Parathyroid adenoma (tissue), 2 donors: ENCODE measurements around the gene BLOC1S5.

ENCODE experiments used
- H2AFZ ChIP-seq: fragments of 300-600 bp; sonication (generic); one replicate; pipeline ENCODE4 v1.7.0; 2017; ENCODE audit warnings: antibody characterized with exemption, mild to moderate bottlenecking
- H3K27ac ChIP-seq: fragments of 300-600 bp; sonication (generic); one replicate; pipeline ENCODE4 v1.7.0; 2017
- H3K27me3 ChIP-seq: fragments of 300-600 bp; sonication (generic); one replicate; pipeline ENCODE4 v1.7.0; 2017; ENCODE audit warnings: low read length; ENCODE audit not compliant: control insufficient read depth, insufficient read depth
- H3K36me3 ChIP-seq: fragments of 300-600 bp; sonication (generic); one replicate; pipeline ENCODE4 v1.7.0; 2017; ENCODE audit warnings: low read length; ENCODE audit not compliant: control insufficient read depth, insufficient read depth
- H3K4me1 ChIP-seq: fragments of 300-600 bp; sonication (generic); one replicate; pipeline ENCODE4 v1.7.0; 2017; ENCODE audit warnings: control low read depth
- H3K4me2 ChIP-seq: fragments of 300-600 bp; sonication (generic); one replicate; pipeline ENCODE4 v1.7.0; 2017; ENCODE audit warnings: low read length
- H3K4me3 ChIP-seq: fragments of 300-600 bp; sonication (generic); one replicate; pipeline ENCODE4 v1.7.0; 2017; ENCODE audit warnings: low read depth, low read length
- H3K79me2 ChIP-seq: fragments of 300-600 bp; sonication (generic); one replicate; pipeline ENCODE4 v1.7.0; 2017; ENCODE audit warnings: control low read depth
- H3K9ac ChIP-seq: fragments of 300-600 bp; sonication (generic); one replicate; pipeline ENCODE4 v1.7.0; 2017; ENCODE audit warnings: mild to moderate bottlenecking
- H3K9me3 ChIP-seq: fragments of 300-600 bp; sonication (generic); one replicate; pipeline ENCODE4 v1.7.0; 2017; ENCODE audit warnings: low read length; ENCODE audit not compliant: control insufficient read depth
- CTCF ChIP-seq: fragments of 300-600 bp; sonication (generic); IDR thresholded peaks from one replicate; pipeline ENCODE4 v1.7.0; 2017; ENCODE audit warnings: antibody characterized with exemption, mild to moderate bottlenecking
- donor health status: primary hyperparathyroidism.

The BLOC1S5 gene

GRCh38 chr6:8026800-8027199 is 37.4 kb downstream of the BLOC1S5 start:
- no peak for TF ChIP-seq CTCF
- H3K4me1 ChIP-seq, result peaks cover 4% of the 10 kb centered on the region
- H3K36me3 ChIP-seq, result no peaks in the 10 kb centered on the region
- H2AFZ ChIP-seq, result no peak overlapping the region
- no peaks in the 10 kb centered on the region for H3K27me3 ChIP-seq
- no peaks in the 10 kb centered on the region for H3K9me3 ChIP-seq
- peaks cover 6% of the 10 kb centered on the region for H3K79me2 ChIP-seq
- H3K4me3 ChIP-seq, result no peak overlapping the region
- no peak overlapping the region for H3K27ac ChIP-seq
- no peak overlapping the region for H3K4me2 ChIP-seq
- H3K9ac ChIP-seq, result no peak overlapping the region

- peaks cover 4% of the 10 kb centered on the region for H3K4me1 ChIP-seq
- TF ChIP-seq CTCF, result no peak
- H2AFZ ChIP-seq, result no peak overlapping the region
- H3K4me2 ChIP-seq, result no peak overlapping the region
- no peaks in the 10 kb centered on the region for H3K36me3 ChIP-seq
- H3K27ac ChIP-seq, result no peak overlapping the region
- H3K4me3 ChIP-seq, result no peak overlapping the region
- no peaks in the 10 kb centered on the region for H3K79me2 ChIP-seq
- no peaks in the 10 kb centered on the region for H3K9me3 ChIP-seq
- no peaks in the 10 kb centered on the region for H3K27me3 ChIP-seq
- H3K9ac ChIP-seq, result no peak overlapping the region
Observed at GRCh38 chr6:8025191-8025590, 39.0 kb downstream of the BLOC1S5 start.

- Histone ChIP-seq H3K36me3 (no peaks in the 10 kb centered on the region), H3K79me2 (no peaks in the 10 kb centered on the region), H3K9ac (no peak overlapping the region), H3K4me3 (no peak overlapping the region), H3K27ac (no peak overlapping the region), H3K4me1 (no peaks in the 10 kb centered on the region), H3K9me3 (no peaks in the 10 kb centered on the region), H3K4me2 (no peak overlapping the region), H3K27me3 (no peaks in the 10 kb centered on the region), H2AFZ (no peak overlapping the region)
- TF ChIP-seq CTCF, result no peak
Observed at GRCh38 chr6:8023638-8024037, 40.6 kb downstream of the BLOC1S5 start.

DNA sequence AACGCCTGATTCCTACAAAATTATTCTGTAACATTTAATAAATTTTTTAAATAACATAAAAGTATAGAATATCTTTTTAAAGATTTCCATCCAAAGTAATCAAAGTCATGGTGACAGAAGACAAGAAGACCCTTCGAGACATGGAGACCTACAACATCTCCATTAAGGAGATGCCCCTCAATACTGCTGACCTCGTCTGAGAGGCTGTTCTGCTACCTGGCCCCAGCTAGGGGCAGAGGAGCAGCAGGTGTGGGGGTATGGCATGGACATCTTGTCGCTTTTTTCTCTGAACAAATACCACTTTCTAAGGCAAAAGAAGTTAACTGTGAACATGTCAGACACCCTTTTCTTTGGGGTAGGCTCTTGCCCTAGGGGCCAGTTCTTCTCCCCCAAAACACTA is 44.1 kb downstream of the BLOC1S5 start:
- TF ChIP-seq CTCF, result no peak
- Histone ChIP-seq H3K9me3 (no peaks in the 10 kb centered on the region), H3K27ac (no peak overlapping the region), H3K4me3 (no peak overlapping the region), H2AFZ (no peak overlapping the region), H3K27me3 (no peaks in the 10 kb centered on the region), H3K4me2 (no peak overlapping the region), H3K36me3 (no peaks in the 10 kb centered on the region), H3K9ac (no peak overlapping the region), H3K79me2 (no peaks in the 10 kb centered on the region), H3K4me1 (no peaks in the 10 kb centered on the region)

GRCh38 chr6:8017705-8018104 is 46.5 kb downstream of the BLOC1S5 start:
- no peaks in the 10 kb centered on the region for H3K9me3 ChIP-seq
- H3K9ac ChIP-seq, result no peak overlapping the region
- no peaks in the 10 kb centered on the region for H3K4me1 ChIP-seq
- no peaks in the 10 kb centered on the region for H3K27me3 ChIP-seq
- TF ChIP-seq CTCF, result no peak
- no peak overlapping the region for H2AFZ ChIP-seq
- H3K27ac ChIP-seq, result no peak overlapping the region
- H3K4me3 ChIP-seq, result no peak overlapping the region
- no peaks in the 10 kb centered on the region for H3K36me3 ChIP-seq
- H3K4me2 ChIP-seq, result peak overlapping the region; percentile 45
- H3K79me2 ChIP-seq, result no peaks in the 10 kb centered on the region
